ENCODE results near the gene TEX48. TPM values are rescaled to one million over a fixed set of nuclear protein-coding genes. Genes with fewer than 3 reads are reported as not detected.
A peak's percentile ranks its signal among the peaks of the same experiment; 100 is the strongest.

TEX48 gene
- total RNA-seq, 1 donor from 2014 or later: not detected

DNA sequence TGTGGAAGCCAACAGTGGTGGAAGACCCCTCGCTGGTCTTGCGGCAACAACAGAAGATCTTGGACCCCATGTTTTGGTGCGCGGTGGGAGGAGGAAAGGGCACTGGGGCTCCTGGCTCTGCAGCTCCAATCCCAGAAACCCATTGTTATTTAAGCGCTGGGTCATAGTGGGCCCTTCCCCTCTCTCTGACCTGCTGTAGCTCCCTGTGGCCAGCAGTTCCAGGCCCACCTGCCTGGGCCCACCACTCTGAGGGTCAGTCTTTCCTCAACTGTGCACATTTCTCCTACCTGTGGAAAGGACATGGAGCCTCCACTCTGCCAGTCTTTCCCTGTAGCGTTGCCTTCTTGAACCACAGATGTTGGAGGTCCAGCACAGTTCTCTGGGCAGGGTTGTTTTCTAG is 24.3 kb downstream of the TEX48 start, which contains the start of gene TEX53:
Gene TEX53 (minus strand): TSS at position 101 of the 400 bp plus-strand sequence. CDS start 31 bp downstream, at position 70.
- intact Hi-C loops (cut with DNase I): no loop called here
- Histone ChIP-seq H3K27ac (no peak within 1 kb of the TSS), H3K27me3 (no peaks in the 10 kb centered on the region), H3K4me3 (no peak within 1 kb of the TSS), H3K9me3 (no peaks in the 10 kb centered on the region), H3K36me3 (no peaks in the 10 kb centered on the region), H3K4me1 (no peaks in the 10 kb centered on the region)
- TF ChIP-seq, protein P1, sequence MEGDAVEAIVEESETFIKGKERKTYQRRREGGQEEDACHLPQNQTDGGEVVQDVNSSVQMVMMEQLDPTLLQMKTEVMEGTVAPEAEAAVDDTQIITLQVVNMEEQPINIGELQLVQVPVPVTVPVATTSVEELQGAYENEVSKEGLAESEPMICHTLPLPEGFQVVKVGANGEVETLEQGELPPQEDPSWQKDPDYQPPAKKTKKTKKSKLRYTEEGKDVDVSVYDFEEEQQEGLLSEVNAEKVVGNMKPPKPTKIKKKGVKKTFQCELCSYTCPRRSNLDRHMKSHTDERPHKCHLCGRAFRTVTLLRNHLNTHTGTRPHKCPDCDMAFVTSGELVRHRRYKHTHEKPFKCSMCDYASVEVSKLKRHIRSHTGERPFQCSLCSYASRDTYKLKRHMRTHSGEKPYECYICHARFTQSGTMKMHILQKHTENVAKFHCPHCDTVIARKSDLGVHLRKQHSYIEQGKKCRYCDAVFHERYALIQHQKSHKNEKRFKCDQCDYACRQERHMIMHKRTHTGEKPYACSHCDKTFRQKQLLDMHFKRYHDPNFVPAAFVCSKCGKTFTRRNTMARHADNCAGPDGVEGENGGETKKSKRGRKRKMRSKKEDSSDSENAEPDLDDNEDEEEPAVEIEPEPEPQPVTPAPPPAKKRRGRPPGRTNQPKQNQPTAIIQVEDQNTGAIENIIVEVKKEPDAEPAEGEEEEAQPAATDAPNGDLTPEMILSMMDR (IDR thresholded peaks at IDR 0.05): no peak
- DNase-seq (ENCODE audit: low spot score in 2 of 2): no peak

DNA sequence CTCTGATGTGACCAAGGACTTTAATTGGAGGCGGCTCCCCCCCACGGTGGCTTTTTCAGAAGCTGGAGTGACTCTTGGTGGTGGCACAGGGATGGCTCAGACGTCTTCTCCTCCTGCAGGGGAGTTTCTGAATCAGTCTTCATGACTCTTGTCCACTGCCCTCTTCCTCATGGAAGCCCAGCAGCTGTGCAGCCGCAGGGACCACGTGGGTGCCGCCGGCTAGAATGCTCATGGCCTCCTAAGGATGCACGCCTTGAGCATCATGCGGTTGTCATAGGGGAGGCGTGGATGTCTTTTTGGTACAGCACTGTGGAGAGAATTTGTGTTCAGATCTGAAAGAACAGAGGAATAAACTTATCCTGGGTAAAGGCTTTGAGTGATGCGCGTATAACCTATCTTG is 25.7 kb downstream of the TEX48 start:
- Histone ChIP-seq H3K27me3 (no peaks in the 10 kb centered on the region), H3K36me3 (no peaks in the 10 kb centered on the region), H3K4me1 (no peaks in the 10 kb centered on the region), H3K27ac (no peak overlapping the region), H3K4me3 (no peak overlapping the region), H3K9me3 (no peaks in the 10 kb centered on the region)
- intact Hi-C loops (cut with DNase I): no loop called here
- no peak for DNase-seq (ENCODE audit: low spot score in 2 of 2)
- TF ChIP-seq, protein P1 (IDR thresholded peaks at IDR 0.05): no peak

GRCh38 chr9:114655689-114656088 is 26.3 kb downstream of the TEX48 start:
- Histone ChIP-seq H3K27me3 (no peaks in the 10 kb centered on the region), H3K4me1 (no peaks in the 10 kb centered on the region), H3K36me3 (no peaks in the 10 kb centered on the region), H3K27ac (no peak overlapping the region), H3K9me3 (no peaks in the 10 kb centered on the region), H3K4me3 (no peak overlapping the region)
- no peak for DNase-seq (ENCODE audit: low spot score in 2 of 2)
- TF ChIP-seq, protein P1 (IDR thresholded peaks at IDR 0.05): no peak
- intact Hi-C loops (cut with DNase I): no loop called here

DNA sequence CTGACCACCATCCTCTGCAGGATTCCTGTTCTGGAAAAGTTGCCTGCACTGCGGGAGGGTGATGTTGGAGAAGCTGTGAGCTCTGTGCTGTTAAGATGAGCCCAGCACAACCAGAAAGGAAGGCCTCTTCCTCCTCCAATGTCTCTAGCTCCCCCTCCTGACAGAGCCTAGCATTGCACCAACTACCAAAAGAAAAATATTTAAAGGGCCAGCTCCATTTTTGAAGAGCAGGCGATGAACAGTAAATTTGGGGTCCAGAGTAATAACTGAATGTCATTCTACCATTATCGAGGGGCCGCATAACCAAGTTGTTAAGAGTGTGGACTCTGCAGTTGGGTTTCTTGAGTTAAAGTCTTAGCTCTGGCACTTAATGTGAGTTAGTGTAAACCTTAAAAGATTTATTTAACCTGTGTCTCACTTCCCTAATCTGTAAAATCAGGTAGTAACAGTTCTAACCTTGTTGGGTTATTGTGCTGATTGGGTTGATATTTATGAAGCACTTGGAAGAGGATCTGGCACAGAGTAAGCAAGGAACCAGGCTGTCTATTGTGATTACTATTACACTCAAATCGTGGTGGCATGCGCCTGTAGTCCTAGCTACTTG is 28.3 kb downstream of the TEX48 start:
- Histone ChIP-seq H3K27me3 (no peaks in the 10 kb centered on the region), H3K36me3 (no peaks in the 10 kb centered on the region), H3K9me3 (no peaks in the 10 kb centered on the region), H3K4me3 (no peak overlapping the region), H3K27ac (no peak overlapping the region), H3K4me1 (no peaks in the 10 kb centered on the region)
- intact Hi-C loops (cut with DNase I): loop anchor here (1.0 to 5.0 kb wide), 3 partner anchors 166 to 316 kb away; no protein-coding TSS in a partner anchor
- DNase-seq (ENCODE audit: low spot score in 2 of 2): peak in 1 of 2 donors; percentile 84
- TF ChIP-seq, protein P1 (IDR thresholded peaks at IDR 0.05): peak; percentile 74 to 88 (median 77)

DNA sequence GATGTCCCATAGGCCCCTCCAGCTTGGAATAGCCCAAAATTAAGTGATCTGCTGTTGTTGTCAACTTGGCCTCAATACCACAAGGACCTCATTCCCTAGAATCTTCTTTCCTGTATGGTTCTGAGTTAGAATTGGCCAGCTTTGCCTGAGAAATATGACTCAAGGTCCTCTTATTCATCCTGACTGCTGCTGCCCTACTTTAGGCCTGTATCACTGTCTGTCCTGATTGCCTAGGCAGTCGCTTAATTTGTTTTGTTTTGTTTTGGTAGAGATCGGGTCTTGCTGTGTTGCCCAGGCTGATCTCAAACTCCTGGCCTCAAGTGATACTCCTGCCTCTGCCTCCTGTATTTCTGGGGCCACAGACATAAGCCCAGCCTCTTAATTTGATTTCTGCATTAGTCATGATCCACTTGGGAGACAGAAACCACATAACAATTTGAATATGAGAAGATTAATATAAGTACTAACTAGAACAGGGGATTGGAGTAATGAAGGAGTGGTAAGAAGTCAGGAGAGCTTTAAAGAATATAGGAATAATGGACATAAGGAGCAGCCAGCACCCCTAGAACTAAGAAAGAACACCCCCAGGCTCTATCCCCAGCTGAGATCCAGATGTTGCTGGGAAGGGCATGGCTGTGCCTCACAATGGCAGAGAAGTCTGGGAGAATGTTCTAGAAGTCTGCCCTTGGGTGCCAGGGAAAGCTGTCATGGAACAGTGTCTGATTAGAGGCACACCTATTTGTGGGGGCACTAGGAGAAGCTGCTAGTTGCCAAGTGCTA is 29.0 kb downstream of the TEX48 start:
- H3K27me3 ChIP-seq: no peaks in the 10 kb centered on the region
- intact Hi-C loops (cut with DNase I): loop anchor here (1.0 to 5.0 kb wide), 3 partner anchors 166 to 316 kb away; no protein-coding TSS in a partner anchor

More for the DNA sequence above, 29.0 kb downstream of the TEX48 start:
- no peak for DNase-seq (ENCODE audit: low spot score in 2 of 2)
- Histone ChIP-seq H3K4me1 (no peaks in the 10 kb centered on the region), H3K36me3 (no peaks in the 10 kb centered on the region), H3K27ac (no peak overlapping the region), H3K9me3 (no peaks in the 10 kb centered on the region), H3K4me3 (no peak overlapping the region)
- TF ChIP-seq, protein P1 (IDR thresholded peaks at IDR 0.05): no peak
